Stomach (tissue), 4 donors: ENCODE results near the gene PTOV1.
"Not testable (repeated sequence)": the region's sequence is repeated elsewhere in the genome, so short reads cannot be mapped to it uniquely, and the experiment has no call there.

ENCODE experiments used
- EP300 ChIP-seq: sonication (generic); formaldehyde crosslinking; IDR thresholded peaks from one replicate; pipeline ENCODE4 v1.6.1; 2017; ENCODE audit warnings: antibody characterized with exemption
- TF ChIP-seq, protein P1 (sequence below), 7 experiments: fragments of 450-650 bp in 4 of 7; fragments of 200-600 bp in 3 of 7; sonication (generic) in 3 of 7; IDR thresholded peaks; one replicate each; pipeline ENCODE4 v1.5.1; 2016 to 2019; ENCODE audit warnings: antibody characterized with exemption in 7 of 7, control low read depth in 2 of 7, mild to moderate bottlenecking in 1 of 7

DNA sequence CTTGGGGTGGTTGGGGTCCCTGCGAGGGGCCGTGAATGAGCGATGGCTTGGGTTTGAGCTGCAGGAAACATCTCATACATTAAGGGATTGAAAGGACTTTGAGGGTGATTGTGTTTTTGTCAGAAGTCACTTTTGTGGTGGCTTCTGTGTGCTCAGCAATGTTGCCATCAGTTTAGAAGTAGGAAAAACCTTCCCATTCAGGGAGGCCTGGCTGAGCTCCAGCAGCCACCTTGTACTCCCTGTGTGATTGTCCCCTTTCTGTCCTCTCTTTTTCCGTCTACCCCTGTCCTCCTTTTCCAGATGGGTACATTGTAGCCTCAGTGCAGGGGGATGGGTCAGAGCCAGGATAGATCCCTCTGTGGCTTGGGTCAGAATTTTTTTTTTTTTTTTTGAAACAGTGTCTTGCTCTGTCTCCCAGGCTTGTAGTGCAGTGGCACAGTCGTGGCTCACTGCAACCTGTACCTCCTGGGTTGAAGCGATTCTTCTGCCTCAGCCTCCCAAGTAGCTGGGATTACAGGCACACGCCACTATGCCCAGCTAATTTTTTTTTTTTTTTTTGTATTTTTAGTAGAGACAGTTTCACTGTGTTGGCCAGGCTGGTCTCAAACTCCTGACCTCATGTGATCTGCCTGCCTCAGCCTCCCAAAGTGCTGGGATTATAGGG lies 31.4 kb upstream of the PTOV1 start:
- TF ChIP-seq, protein P1, sequence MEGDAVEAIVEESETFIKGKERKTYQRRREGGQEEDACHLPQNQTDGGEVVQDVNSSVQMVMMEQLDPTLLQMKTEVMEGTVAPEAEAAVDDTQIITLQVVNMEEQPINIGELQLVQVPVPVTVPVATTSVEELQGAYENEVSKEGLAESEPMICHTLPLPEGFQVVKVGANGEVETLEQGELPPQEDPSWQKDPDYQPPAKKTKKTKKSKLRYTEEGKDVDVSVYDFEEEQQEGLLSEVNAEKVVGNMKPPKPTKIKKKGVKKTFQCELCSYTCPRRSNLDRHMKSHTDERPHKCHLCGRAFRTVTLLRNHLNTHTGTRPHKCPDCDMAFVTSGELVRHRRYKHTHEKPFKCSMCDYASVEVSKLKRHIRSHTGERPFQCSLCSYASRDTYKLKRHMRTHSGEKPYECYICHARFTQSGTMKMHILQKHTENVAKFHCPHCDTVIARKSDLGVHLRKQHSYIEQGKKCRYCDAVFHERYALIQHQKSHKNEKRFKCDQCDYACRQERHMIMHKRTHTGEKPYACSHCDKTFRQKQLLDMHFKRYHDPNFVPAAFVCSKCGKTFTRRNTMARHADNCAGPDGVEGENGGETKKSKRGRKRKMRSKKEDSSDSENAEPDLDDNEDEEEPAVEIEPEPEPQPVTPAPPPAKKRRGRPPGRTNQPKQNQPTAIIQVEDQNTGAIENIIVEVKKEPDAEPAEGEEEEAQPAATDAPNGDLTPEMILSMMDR (IDR thresholded peaks at IDR 0.05), result not testable (repeated sequence)
- TF ChIP-seq EP300, result not testable (repeated sequence)
